ENCODE data around the gene ZNRF4.

Gene ZNRF4

DNA sequence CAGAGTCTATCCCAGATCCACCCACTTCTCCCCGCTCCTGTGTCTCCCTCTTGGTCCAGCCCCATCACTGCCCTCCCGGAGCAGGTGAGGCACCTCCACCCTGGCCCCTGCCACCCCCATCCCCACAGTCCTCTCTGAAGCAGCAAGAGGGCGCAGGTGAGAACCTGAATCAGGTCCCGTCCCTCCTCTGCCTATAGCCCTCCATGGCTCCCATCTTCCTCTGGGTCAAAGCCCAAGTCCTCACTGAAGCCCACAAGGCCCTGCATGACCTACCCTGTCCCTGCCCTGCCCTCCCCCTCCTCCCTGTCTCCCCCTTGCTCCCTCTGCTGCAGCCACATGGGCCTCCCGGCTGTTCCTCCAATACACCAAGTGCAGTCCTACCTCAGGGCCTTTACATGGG is 10.8 kb upstream of the ZNRF4 start:
- DNase-seq = no peak

DNA sequence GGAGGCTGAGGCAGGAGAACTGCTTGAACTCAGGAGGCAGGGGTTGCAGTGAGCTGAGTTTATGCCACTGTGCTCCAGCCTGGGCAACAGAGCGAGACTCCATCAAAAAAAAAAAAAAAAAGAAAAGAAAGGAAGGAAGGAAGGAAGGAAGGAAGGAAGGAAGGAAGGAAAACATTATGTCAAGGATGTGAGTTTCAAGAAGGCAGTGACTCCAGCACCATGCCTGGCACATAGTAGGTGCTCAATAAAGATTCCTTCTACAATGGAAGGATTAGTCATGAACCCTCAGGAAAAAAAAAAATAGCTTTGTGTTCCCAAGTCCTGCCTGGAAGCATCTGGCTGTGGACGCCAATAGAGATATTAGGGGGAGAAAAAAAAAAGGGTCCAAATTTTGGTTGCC is 10.1 kb upstream of the ZNRF4 start:
- no peak for DNase-seq

DNA sequence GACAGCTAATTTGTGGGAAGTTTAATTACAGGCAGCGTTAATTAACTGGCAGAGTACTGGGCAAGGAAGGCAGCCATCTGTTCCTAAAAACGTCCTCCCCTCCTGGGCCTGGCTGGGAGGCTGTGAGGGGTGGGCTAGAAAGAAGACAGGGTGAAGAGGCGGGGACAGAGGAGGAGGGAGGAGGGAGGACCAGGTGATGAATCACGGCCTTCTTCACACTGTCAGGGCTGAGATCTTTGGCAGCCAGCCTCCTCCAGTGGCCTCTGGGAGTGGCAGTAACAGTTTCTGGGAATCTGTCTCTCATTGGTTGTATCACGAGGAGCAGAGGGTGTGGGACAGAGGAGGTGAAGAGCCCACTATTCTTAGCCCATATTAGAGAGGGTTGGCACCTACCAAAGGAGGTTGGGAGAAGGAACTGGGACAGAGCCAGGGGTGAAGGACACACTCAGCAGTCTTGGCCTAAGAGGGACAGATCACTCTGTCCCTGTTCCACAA is 9.6 kb upstream of the ZNRF4 start:
- no peak for DNase-seq

DNA sequence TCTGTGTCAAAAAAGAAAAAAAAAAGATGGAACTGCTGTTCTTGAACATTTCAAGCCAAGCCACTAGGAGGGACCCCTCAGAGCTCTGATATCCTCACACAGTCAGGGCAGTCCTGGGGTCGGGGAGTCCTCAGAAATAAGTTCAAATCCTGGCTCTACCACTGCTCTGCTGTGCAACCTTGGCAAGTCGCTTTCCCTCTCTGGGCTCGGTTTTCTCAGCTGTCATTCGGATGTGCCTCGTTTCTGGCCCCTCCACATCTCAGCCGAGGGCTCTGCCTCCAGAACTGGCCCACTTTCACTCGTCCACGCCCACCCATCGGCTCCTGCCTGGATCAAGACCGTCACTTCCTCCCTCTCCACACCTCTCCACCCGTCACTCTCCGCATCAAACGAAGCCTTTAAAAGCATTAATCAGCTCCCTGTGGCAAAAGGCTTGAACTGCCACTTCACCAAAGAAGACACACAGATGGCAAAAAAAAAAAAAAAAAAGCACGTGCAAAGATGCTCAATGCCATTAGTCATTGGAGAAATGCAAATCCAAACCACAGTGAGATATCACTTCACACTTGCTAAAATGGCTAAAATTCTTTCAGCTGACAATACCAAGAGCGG is 7.4 kb upstream of the ZNRF4 start:
- no peak for DNase-seq

DNA sequence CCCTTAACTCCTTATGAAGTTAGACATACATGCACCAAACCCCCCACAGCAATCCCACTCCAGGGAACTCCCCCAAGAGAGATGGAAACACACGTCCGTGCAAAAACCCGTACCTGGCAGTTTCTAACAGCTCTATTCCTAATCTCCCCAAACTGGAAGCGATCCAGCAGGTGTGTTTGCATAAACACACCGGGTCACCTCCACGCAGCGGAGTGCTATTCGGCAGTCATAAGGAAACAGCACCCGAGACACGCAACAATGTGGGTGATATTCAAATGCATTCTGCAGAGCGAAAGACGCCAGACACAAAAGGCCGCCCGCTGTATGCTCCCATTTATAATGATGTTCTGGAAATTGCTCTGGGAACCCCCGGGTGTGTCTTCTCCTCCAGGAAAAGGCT is 6.8 kb upstream of the ZNRF4 start:
- no peak for DNase-seq

DNA sequence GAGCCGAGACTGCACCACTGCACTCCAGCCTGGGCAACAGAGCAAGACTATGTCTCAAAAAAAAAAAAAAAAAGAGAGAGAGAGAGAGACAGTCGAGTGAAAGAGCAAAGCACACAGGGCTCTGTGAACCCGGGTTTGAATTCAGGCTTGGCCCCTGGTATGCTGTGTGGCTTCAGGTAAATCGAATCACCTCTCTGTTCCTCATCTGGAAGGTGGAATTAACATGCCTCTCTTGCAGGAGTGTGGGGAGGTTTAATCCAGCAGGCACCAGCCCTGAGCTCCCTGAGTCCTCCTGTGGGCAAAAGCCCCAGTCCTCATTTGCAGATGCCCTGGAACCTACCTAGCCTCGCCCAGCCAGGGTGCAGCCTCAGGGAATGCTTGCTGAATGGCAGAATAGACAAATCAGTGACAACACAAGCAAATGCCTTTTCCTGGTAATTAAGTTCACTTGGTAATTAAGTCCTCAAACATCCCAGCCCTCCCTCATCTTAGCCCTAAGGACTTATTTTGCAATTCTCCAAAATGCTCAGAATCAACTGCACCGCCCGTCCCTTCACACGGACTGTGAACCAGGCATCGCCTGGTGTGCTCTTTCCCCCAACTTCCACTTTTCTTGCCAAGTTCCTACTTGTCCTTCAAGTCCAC is 4.6 kb upstream of the ZNRF4 start:
- DNase-seq = no peak

DNA sequence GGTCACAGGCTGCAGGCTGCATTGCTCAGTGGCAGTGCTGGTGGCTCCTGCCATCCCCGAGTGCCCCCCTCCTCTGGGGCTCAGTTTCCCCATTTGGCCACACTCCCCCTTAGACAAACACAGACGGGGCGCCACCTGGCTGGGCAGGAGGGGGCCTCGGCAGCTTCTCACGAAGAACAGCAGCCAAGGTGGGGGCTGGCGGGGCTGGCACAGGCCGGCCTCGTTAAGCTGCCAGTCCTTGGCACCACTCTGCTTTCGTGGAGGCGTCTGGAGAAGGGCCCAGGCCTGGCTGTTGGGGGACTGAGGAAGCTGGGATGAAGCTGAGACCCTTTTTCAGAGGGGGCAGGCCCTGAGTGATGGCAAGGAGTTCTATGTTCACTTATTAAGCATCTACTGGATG is 3.7 kb upstream of the ZNRF4 start:
- no peak for DNase-seq

DNA sequence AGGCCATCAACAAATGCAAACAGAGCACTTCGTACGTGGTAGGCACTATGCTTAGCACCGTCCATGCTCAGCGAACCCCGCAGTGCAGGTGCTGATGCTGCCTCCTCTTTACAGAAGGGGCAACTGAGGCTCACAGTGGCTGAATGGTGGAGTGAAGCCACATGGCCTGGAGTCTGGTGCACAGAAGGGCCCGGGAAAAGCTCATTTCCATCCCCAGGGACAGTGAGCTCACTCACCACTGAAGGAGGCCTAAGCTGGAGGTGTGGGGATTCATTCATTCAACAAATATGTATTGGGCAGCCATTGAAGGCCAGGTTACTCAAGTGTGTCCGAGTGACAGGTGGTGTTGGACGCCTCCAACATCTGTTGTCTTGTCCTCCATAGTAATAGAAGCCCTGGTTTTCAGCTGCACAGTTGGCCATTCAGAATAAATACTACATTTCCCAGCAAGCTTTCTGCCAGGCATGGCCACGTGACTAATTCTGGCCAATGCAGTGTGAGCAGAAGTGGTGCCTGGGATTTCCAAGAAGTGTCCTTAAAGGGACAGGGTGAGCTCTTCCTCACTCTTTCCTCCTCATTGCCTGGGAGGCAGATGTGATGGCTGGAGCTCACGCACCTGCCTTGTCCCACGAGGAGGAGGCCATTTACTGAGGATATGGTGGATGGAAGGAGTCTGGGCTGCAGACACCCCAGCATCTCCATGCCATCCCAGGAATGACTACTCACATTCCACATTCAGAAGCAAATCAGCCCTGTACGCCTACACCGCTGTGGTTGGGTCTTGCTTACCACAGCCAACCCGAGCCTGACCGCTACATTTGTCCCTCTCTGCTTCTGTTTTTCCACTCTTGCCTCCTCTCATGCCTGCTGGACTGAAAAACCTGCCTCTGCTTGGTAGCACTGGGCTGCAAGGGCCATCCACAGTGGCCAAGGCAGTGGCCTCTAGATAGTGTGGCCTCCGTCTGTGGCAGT is 2.3 kb upstream of the ZNRF4 start:
- no peak for DNase-seq

DNA sequence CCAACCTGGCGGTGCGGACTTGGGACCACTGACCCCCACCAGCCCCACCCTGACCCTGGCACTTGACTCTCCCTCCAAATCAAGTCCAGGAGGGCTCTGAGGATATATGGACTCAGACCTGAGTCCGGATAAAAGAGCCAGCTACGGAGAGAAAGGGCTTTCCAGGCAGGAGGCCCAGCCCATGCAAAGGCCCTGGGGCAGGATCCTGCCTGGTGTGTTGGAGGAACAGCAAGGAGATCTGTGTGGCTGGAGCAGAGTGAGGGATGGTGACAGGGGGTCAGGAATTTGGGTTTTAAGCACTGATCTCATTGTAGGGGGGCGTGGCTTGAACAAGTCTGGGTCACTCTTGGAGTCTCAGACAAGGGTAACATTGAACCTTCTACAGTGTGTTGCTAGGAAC is 474 bp upstream of the ZNRF4 start:
- no peak for DNase-seq

DNA sequence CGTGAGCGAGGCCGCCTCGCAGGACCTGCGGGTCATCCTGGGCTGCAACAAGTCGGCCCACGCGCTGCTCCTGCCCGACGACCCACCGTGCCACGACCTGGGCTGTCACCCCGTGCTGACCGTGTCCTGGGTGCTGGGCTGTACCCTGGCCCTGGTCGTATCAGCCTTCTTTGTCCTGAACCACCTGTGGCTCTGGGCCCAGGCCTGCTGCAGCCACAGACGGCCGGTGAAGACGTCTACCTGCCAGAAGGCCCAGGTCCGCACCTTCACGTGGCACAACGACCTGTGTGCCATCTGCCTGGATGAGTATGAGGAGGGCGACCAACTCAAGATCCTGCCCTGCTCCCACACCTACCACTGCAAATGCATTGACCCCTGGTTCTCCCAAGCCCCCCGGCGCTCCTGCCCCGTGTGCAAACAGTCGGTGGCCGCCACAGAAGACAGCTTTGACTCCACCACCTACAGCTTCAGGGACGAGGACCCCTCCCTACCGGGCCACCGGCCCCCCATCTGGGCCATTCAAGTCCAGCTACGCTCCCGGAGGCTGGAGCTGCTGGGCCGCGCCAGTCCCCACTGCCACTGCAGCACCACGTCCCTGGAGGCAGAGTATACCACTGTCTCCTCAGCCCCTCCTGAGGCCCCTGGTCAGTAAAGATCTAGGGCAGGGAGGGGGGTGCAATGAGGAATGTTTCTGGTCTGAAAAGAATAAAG is 1.1 kb downstream of the ZNRF4 start:
- no peak for DNase-seq

DNA sequence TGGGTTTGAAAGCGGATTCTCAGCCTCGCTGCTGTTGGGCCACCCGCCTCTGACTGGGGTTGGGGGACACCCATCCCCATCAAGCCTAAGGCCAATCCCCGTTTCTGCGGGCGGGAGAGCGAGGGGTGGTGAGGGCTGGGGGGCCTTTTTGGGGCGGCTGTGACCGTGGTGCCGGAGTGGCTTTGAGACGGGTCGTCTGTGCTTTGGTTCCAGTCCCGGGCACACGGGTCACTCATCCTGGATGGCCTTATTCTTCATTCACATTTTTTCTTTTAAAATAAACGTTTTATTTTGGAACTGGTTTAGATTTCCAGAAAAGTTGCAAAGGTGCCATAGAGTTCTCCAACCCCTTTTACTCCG is 1.6 kb downstream of the ZNRF4 start:
- DNase-seq = no peak

DNA sequence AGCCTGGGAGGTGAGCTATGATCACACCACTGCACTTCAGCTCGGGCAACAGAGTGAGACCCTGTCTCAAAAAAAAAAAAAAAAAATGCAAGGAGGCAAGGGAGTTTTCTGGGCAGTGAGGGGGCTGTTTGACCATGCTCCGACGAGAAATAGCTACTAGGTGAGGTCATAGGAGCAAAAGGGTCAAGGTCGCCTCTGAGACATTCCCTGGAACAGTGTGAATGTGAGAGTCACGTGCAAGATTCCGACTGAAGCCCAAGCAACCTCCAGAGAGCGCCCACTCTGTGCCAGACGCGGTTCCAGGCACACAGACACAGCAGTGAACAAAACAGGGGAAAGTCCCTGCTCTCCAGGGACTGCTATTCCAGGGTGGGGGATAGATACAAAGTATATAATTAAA is 2.5 kb downstream of the ZNRF4 start:
- no peak for DNase-seq

DNA sequence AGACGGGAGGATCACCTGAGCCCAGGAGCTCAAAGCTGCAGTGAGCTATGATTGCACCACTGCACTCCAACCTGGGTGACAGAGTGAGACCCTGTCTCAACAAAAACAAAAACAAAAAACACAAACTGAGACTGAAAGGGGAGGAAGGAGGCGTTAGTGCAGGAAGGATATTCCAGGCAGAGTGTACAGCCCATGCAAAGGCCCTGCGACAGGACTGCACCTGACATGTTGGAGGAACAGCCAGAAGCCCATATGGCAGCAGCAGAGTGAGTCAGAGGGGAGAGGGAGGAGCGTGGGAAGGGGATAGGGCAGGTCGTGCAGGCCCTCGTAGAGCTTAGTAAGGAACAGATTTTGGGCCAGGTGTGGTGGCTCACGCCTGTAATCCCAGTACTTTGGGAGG is 3.2 kb downstream of the ZNRF4 start:
- no peak for DNase-seq

DNA sequence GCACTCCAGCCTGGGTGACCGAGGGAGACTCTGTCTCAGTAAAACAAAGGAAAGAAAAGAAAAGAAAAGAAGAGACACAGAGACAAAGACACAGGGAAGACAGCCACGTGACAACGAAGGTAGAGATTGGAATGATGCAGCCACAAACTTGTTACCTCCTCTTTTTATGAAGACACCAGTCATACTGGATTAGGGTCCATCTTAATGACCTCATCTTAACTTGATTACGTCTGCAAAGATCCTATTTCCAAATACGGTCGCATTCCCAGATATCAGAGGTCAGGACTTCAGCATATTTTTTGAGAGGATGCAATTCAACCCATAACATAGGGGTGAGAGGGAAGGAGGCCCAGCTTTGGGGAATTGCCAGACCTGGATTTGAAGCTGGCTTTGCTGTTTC is 4.1 kb downstream of the ZNRF4 start:
- DNase-seq = no peak

DNA sequence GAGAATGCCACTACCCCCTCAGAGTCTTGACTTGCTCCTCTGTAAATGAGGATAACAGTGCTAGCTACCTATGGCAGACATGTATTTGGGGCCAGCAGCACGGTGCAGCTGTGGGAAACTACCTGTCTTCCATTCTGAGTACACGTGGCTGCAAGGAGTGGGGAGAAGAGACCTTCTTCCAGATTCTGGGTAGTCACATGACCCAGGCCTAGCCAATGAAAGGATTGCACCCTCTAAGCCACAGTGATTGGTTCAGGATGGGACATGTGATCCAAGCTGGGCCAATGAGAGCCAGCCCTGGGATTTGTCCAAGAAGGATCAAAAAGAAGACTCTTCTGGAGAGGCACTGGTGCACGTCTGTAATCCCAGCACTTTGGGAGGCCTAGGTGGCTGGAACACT is 5.5 kb downstream of the ZNRF4 start:
- DNase-seq = no peak

DNA sequence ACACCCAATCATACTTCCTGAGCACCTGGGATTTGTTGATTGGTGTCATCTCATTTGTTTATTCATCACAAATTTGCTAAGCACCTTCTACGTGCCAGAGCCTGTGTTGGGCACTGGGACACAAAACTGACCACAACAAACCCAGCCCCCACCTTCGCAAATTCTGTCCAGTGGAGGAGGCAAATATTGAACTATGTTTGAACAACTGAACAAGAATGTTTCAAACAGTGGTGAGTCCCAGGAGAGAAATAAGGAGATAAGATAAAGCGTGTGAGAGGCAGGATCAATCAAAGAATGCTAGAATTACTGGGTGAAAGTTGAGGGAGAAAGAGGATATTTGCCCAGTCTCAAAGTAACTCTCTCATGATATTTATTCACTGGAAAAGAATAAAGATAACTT is 8.7 kb downstream of the ZNRF4 start:
- DNase-seq = no peak

DNA sequence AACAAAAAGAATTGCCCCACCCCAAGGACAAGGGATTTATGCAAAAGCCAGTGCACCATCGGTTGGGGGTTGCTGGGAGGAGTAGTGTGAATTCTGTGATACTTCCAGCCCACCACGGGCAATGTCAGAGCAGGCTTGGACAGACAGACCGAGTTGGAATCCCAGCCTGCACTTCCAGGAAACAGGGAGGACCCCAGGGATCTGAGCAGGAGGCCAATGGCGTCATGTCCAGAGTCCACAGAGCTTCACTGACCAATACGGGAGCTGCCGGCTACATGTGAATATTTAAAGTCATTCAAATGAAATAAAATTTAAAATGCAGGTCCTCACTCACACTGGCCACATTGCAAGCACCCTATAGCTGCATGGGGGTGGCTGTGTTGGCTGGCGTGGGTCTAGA is 10.9 kb downstream of the ZNRF4 start:
- no peak for DNase-seq

DNA sequence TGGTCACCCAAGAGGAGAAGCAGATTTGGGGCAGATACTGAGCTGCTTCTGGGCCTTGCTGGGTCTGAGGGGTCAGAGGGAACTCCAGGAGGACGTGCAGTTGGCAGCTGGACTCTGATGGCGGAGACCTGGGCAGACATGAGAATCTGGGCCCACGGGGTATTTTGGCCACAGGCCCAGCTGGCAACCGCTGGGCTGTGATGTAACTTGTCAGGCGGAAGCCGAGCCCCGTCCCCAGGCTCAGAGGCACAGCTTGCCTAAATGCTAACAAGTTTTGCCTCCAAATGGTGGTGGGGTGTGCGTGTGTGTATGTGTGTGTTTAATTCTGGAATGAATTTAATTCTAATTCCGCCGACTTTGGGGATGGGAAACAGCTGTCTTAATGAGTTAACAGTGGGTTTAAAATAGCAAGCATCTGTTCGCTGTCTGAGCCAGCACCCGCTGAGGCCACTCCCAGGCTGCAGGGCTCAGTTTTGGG is 11.6 kb downstream of the ZNRF4 start:
- DNase-seq = no peak

DNA sequence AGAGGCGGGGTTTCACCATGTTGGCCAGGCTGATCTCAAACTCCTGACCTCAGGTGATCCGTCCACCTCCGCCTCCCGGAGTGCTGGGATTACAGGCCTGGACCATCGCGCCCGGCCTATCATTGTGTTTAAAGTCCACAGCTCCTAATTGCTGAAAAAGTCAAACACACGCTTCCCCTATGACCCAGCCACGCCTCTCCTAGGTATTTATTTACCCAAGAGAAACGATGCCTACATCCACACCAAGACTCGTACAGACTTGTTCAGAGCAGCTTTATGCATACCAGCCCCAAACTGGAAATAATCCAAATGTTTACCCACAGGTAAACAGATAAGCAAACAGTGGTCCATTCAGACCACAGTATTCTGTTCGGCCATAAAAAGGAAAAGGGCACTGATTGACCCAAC is 15.1 kb downstream of the ZNRF4 start:
- DNase-seq = no peak

DNA sequence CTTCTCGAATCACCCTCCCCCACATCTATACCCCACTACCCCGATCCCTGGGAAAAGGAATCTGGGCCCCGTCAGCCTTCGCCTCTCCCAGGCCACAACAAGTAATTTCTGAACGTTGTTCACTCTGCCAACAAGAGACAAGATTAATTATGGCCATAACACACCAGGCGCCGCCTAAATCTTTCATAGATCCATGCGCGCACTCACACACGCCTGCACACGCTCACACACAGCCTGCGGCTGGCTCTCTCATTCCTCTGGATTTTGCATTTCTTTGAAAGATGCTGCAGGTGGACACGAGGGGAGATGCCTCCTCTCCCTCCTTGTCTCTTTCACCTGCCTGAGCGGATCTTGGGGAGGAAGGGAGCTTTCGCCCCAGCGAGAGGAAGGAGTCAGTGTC is 17.1 kb downstream of the ZNRF4 start:
- DNase-seq = no peak

DNA sequence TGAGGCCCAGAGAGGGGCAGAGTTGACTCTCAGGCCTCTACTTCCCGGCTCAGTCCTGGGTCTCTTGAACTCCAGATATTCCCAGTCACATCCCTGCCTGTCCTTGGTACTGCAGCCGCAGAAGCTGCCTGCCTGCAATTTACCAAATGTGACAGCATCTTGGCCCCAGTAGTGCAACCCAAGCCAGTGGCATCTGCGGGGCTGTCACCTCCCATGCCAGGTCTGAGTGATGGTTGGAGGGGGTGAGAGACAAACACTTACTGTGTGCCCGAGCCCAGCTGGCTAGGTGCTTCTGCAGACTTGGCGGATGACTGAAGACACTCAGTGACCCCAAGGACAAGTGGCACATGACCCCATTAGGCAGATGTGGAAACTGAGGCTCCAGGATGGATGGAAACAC is 18.4 kb downstream of the ZNRF4 start:
- DNase-seq = no peak

DNA sequence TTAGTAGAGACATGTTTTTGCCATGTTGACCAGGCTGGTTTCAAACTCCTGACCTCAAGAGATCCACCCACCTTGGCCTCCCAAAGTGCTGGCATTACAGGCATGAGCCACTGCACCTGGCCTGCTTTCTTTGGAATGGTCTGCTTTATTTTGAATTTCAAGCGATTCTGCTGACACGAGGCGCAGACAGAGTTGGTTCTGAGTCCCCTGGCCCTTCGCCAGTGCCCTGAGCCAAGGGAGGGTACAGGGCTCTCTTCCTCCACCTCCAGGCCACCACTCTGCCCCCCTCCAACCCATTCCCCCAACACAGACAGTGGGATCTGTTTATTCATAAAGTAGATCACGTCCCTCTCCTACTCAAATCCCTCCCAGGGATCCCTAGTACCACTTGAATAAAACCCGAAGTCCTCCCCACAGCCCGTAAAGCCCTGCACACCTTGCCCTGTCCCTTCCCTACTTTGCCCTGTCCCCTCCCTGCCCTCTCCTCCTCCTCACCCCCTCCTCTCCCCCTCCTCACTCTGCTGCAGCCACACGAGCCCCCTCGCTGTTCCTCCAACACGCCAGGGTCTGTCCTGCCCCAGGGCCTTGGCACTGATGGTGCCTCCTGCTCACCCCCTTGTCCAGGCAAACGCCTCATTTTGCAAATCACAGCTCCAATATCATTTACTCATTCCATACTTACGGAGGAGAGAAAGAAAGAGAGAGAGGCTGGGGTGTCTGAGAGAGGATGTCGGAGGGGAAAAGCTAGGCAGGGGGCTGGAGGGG is 22.4 kb downstream of the ZNRF4 start:
- no peak for DNase-seq
